ENCODE results near the gene H1-8. TPM values are rescaled to one million over a fixed set of nuclear protein-coding genes. Genes with fewer than 3 reads are reported as not detected.

H1-8 gene
- total RNA-seq, 2 donors from 2014 or later: not detected

- no peak overlapping the region for H3K4me3 ChIP-seq
- no peak overlapping the region for H3K27ac ChIP-seq
- TF ChIP-seq CTCF (IDR thresholded peaks at IDR 0.05): no peak
- no peaks in the 10 kb centered on the region for H3K36me3 ChIP-seq
- ATAC-seq (ENCODE audit: insufficient number of reproducible peaks, low FRiP score, low read depth) (no peak), DNase-seq (ENCODE audit: low spot score) (no peak)
- no peaks in the 10 kb centered on the region for H3K9me3 ChIP-seq
- peaks cover 0 to 3% of the 10 kb centered on the region in 2 donors for H3K4me1 ChIP-seq (ENCODE audit: control insufficient read depth in 1 of 2, low read depth in 2 of 2)
- no peaks in the 10 kb centered on the region for H3K27me3 ChIP-seq (replicated peaks; ENCODE audit: insufficient read depth)
Observed at GRCh38 chr3:129547241-129547640, 4.3 kb downstream of the H1-8 start.

- H3K27me3 ChIP-seq (replicated peaks; ENCODE audit: insufficient read depth): no peaks in the 10 kb centered on the region
- no peak for DNase-seq (ENCODE audit: low spot score)
- ATAC-seq (ENCODE audit: insufficient number of reproducible peaks, low FRiP score, low read depth): no peak
- TF ChIP-seq CTCF (IDR thresholded peaks at IDR 0.05): no peak
- H3K27ac ChIP-seq: no peak overlapping the region
- no peaks in the 10 kb centered on the region for H3K9me3 ChIP-seq
- H3K36me3 ChIP-seq: no peaks in the 10 kb centered on the region
- no peak overlapping the region for H3K4me3 ChIP-seq
- peaks cover 1 to 14% of the 10 kb centered on the region in 2 donors for H3K4me1 ChIP-seq (ENCODE audit: control insufficient read depth in 1 of 2, low read depth in 2 of 2)
Observed at GRCh38 chr3:129548104-129548965, 5.4 kb downstream of the H1-8 start.

- Histone ChIP-seq H3K9me3 (no peaks in the 10 kb centered on the region), H3K4me3 (no peak overlapping the region), H3K36me3 (no peaks in the 10 kb centered on the region), H3K27ac (no peak overlapping the region), H3K4me1 (ENCODE audit: control insufficient read depth in 1 of 2, low read depth in 2 of 2) (peaks cover 3 to 18% of the 10 kb centered on the region in 2 donors), H3K27me3 (replicated peaks; ENCODE audit: insufficient read depth) (no peaks in the 10 kb centered on the region)
- TF ChIP-seq CTCF (IDR thresholded peaks at IDR 0.05): no peak
- no peak for DNase-seq (ENCODE audit: low spot score)
- ATAC-seq (ENCODE audit: insufficient number of reproducible peaks, low FRiP score, low read depth): no peak
Observed at GRCh38 chr3:129549006-129549800, 6.2 kb downstream of the H1-8 start.

GRCh38 chr3:129549805-129550204 is 6.8 kb downstream of the H1-8 start:
- H3K36me3 ChIP-seq: no peaks in the 10 kb centered on the region
- H3K4me3 ChIP-seq: no peak overlapping the region
- no peak for DNase-seq (ENCODE audit: low spot score)
- no peak for TF ChIP-seq CTCF (IDR thresholded peaks at IDR 0.05)
- no peak for ATAC-seq (ENCODE audit: insufficient number of reproducible peaks, low FRiP score, low read depth)
- H3K9me3 ChIP-seq: no peaks in the 10 kb centered on the region
- H3K27ac ChIP-seq: no peak overlapping the region
- H3K4me1 ChIP-seq (ENCODE audit: control insufficient read depth in 1 of 2, low read depth in 2 of 2): peaks cover 5 to 24% of the 10 kb centered on the region in 2 donors
- H3K27me3 ChIP-seq (replicated peaks; ENCODE audit: insufficient read depth): no peaks in the 10 kb centered on the region

Measured in thoracic aorta (tissue), 2 donors.